Non-pigmented ciliary epithelial cell (primary cell): ENCODE measurements around the gene SEMA6C.
"Not testable (repeated sequence)": the region's sequence is repeated elsewhere in the genome, so short reads cannot be mapped to it uniquely, and the experiment has no call there.

ENCODE experiments used
- DNase-seq: peaks from one replicate; pipeline ENCODE4 v3.0.0-alpha.2; 2010; ENCODE audit warnings: low read depth

Gene SEMA6C

GRCh38 chr1:151128800-151129199 is 17.6 kb downstream of the SEMA6C start:
- DNase-seq = no peak

- no peak for DNase-seq
Measured at GRCh38 chr1:151124763-151125403, 21.5 kb downstream of the SEMA6C start.

DNA sequence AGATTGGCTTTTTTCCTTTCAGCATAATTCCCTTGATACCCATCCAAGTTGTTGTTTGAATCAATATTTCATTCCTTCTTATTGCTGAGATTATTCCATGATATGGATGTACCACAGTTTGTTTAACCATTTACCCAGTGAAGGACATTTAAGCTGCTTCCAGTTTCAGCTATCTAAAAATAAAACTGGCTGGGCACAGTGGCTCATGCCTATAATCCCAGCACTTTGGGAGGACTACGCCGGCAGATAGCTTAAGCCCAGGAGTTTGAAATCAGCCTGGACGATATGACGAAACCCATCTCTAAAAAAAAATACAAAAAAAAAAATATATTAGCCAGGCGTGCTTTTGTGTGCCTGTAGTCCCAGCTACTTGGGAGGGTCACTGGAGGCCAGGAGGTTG is 32.6 kb downstream of the SEMA6C start:
- DNase-seq = no peak

- DNase-seq = no peak
Measured at GRCh38 chr1:151108331-151108730, 38.1 kb downstream of the SEMA6C start.

DNA sequence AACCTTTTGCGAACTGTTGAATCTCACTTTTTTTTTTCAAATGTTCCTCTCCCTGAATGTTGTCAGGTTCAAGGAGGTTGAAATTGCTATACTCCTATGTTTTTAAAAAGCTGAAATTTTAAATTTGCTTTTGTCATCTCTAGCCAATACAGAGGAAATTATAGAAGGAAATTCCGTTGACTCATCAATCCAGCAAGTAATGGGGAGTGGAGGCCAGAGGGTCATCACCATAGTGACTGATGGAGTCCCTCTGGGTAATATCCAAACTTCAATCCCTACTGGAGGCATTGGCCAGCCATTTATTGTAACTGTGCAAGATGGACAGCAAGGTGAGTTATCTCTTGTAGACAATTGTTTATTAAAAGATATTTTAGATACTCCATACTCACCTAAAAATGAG is 39.5 kb downstream of the SEMA6C start:
- peak; percentile 8 for DNase-seq

DNA sequence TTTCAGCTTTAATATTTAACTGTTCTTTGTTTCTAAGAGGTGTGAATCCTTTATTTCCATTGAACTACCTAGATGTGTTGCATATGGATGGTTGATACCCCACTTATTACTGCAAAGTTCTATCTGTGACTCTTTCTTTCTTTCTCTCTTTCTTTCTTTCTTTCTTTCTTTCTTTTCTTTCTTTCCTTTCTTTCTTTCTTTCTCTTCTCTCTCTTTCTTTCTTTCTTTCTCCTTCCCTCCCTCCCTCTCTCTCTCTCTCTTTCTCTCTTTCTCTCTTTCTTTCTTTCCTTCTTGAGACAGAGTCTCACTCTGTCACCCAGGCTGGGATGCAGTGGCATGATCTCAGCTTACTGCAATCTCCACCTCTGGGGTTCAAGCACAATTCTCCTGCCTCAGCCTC is 41.8 kb downstream of the SEMA6C start:
- DNase-seq = no peak

DNA sequence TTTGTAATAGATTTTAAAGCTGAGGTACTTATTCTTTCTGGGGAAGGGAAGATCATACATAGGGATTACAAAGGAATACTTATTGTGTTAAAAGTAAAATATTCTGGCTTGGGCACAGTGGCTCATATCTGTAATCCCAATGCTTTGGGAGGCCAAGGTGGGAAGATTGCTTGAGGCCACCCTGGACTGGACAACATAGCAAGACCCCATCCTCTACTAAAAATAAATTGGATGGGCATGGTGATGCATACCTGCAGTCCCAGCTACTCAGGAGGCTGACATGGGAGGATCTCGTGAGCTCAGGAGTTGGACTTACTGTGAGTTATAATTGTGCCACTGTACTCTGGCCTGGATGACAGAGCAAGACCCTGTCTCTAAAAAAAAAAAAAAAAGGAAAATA is 48.3 kb downstream of the SEMA6C start:
- DNase-seq = no peak

DNA sequence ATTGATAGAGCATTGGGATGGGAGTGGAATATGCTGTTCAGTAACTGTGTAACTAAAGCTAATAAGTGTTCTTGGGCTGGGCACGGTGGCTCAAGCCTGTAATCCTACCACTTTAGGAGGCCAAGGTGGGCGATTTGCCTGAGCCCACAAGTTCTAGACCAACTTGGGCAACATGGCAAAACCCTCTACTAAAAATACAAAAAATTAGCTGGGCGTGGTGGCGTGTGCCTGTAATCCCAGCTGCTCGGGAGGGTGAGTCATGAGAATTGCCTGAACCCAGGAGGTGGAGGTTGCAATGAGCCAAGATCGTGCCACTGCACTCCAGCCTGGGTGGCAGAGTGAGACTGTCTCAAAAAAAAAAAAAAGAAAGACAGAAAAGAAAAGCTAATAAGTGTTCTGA is 49.0 kb downstream of the SEMA6C start:
- not testable (repeated sequence) for DNase-seq

GRCh38 chr1:151085953-151086559 is 60.4 kb downstream of the SEMA6C start:
- DNase-seq = no peak
